HG03565 (cell line): ENCODE data around the gene TRPC1.
"Not testable (repeated sequence)": the region's sequence is repeated elsewhere in the genome, so short reads cannot be mapped to it uniquely, and the experiment has no call there.

Experiments
- ATAC-seq: cut with Tn5 transposase; IDR thresholded peaks from one replicate; pipeline ENCODE4 v1.9.1; 2021; ENCODE audit warnings: mild to moderate bottlenecking, moderate library complexity; ENCODE audit not compliant: unreplicated experiment

Gene TRPC1

GRCh38 chr3:142752605-142753004 lies 28.8 kb downstream of the TRPC1 start:
- not testable (repeated sequence) for ATAC-seq

GRCh38 chr3:142754494-142754893 lies 30.7 kb downstream of the TRPC1 start:
- no peak for ATAC-seq

GRCh38 chr3:142768338-142768737 lies 44.5 kb downstream of the TRPC1 start:
- ATAC-seq, result no peak

GRCh38 chr3:142777927-142778326 lies 54.1 kb downstream of the TRPC1 start:
- ATAC-seq, result no peak

- ATAC-seq, result no peak
Measured at GRCh38 chr3:142778541-142778940, 54.7 kb downstream of the TRPC1 start.

GRCh38 chr3:142779591-142779990 lies 55.8 kb downstream of the TRPC1 start:
- no peak for ATAC-seq

- ATAC-seq, result no peak
Measured at GRCh38 chr3:142782616-142783015, 58.8 kb downstream of the TRPC1 start.

- ATAC-seq, result no peak
Measured at GRCh38 chr3:142784228-142784627, 60.4 kb downstream of the TRPC1 start.

- ATAC-seq, result no peak
Measured at GRCh38 chr3:142785996-142786395, 62.2 kb downstream of the TRPC1 start.

- no peak for ATAC-seq
Measured at GRCh38 chr3:142787719-142788118, 63.9 kb downstream of the TRPC1 start.

GRCh38 chr3:142794508-142794907 lies 70.7 kb downstream of the TRPC1 start:
- ATAC-seq, result no peak

GRCh38 chr3:142795332-142795731 lies 71.5 kb downstream of the TRPC1 start:
- no peak for ATAC-seq

GRCh38 chr3:142796823-142797222 lies 73.0 kb downstream of the TRPC1 start:
- ATAC-seq, result no peak

GRCh38 chr3:142801746-142802145 lies 77.9 kb downstream of the TRPC1 start:
- no peak for ATAC-seq

GRCh38 chr3:142802891-142803290 lies 79.1 kb downstream of the TRPC1 start:
- no peak for ATAC-seq

- no peak for ATAC-seq
Measured at GRCh38 chr3:142808103-142808917, 84.5 kb downstream of the TRPC1 start.

GRCh38 chr3:142809259-142809658 lies 85.4 kb downstream of the TRPC1 start:
- no peak for ATAC-seq

- ATAC-seq, result no peak
Measured at GRCh38 chr3:142815803-142816202, 92.0 kb downstream of the TRPC1 start.

GRCh38 chr3:142817356-142817755 lies 93.5 kb downstream of the TRPC1 start:
- ATAC-seq, result no peak

- no peak for ATAC-seq
Measured at GRCh38 chr3:142817897-142818296, 94.1 kb downstream of the TRPC1 start.

- no peak for ATAC-seq
Measured at GRCh38 chr3:142818651-142819050, 94.8 kb downstream of the TRPC1 start.

- no peak for ATAC-seq
Measured at GRCh38 chr3:142819179-142819578, 95.3 kb downstream of the TRPC1 start.
